Left lung (tissue), 10 donors: ENCODE results near the gene TAF4B. TPM values are rescaled to one million over a fixed set of nuclear protein-coding genes. Genes with fewer than 3 reads are reported as not detected.

ENCODE experiments used
- ATAC-seq: fragments of 200-7000 bp; cut with Tn5 transposase; one replicate; pipeline ENCODE4 v1.9.1; 2020; ENCODE audit warnings: moderate library complexity
- DNase-seq, 4 donors: peaks; one replicate each; pipeline ENCODE4 v3.0.0-alpha.2; 2013 to 2020
- H3K27ac ChIP-seq, 2 donors: fragments of 200-600 bp; sonication (generic) in 1 of 2; one replicate each; pipeline versions ENCODE4 v1.5.0 to v1.8.0; 2020 to 2021
- H3K27me3 ChIP-seq, 2 donors: fragments of 200-600 bp; sonication (generic) in 1 of 2; one replicate each; pipeline versions ENCODE4 v1.5.0 to v1.8.0; 2020 to 2021
- H3K36me3 ChIP-seq, 2 donors: fragments of 200-600 bp; sonication (generic) in 1 of 2; one replicate each; pipeline versions ENCODE4 v1.5.0 to v1.8.0; 2020 to 2021
- H3K4me1 ChIP-seq, 2 donors: fragments of 200-600 bp; one replicate each; pipeline ENCODE4 v1.8.0; 2021
- H3K4me3 ChIP-seq, 2 donors: fragments of 200-600 bp; sonication (generic) in 1 of 2; one replicate each; pipeline versions ENCODE4 v1.5.0 to v1.8.0; 2020 to 2021; ENCODE audit warnings: mild to moderate bottlenecking in 1 of 2
- H3K9me3 ChIP-seq, 2 donors: fragments of 200-600 bp; sonication (generic) in 1 of 2; one replicate each; pipeline versions ENCODE4 v1.5.0 to v1.8.0; 2020 to 2021
- CTCF ChIP-seq, 2 donors: fragments of 200-600 bp; sonication (generic) in 1 of 2; IDR thresholded peaks; one replicate each; pipeline versions ENCODE4 v1.5.0 to v1.8.0; 2021; ENCODE audit warnings: antibody characterized with exemption in 2 of 2
- intact Hi-C, 2 donors: fragments of 100-400 bp; cut with DNase I; formaldehyde crosslinking; loops; one replicate each; pipeline versions ENCODE4 v1.11.2 to v1.14.2; 2022
- polyA plus RNA-seq, 6 donors: library from polyadenylated mRNA; unstranded; fragments of 120-200 nt; gene quantifications; one replicate each; pipeline ENCODE4 v1.2.1, GENCODE V29; 2013; ENCODE audit not compliant: insufficient read length in 6 of 6
- total RNA-seq, 2 donors: library from RNA; stranded (reverse); fragmentation: NEBNext Ultra II Directional; extraction: Animal tissue kit (Norgen Biotek cat#: 25700); gene quantifications; one replicate each; pipeline ENCODE4 v1.2.1, GENCODE V29; 2021
- donor health status: DM: no; HTN: yes; CAD: no.
- donor health status: DM: no; HTN: no; CAD: no.

TAF4B gene
- total and polyA plus RNA-seq, 8 donors: 2.2 to 4.7 (median 4.0) TPM

GRCh38 chr18:26342646-26343045 lies 116.4 kb downstream of the TAF4B start:
- DNase-seq: peak in 1 of 4 donors; percentile 48
- Histone ChIP-seq H3K27ac (no peak overlapping the region), H3K36me3 (no peaks in the 10 kb centered on the region), H3K9me3 (peaks cover 0 to 16% of the 10 kb centered on the region in 2 donors), H3K4me1 (no peaks in the 10 kb centered on the region), H3K27me3 (no peaks in the 10 kb centered on the region), H3K4me3 (no peak overlapping the region)
- ATAC-seq: peak; percentile 22
- intact Hi-C loops: no loop called here
- no peak for TF ChIP-seq CTCF (IDR thresholded peaks at IDR 0.05)

GRCh38 chr18:26350961-26351360 lies 124.7 kb downstream of the TAF4B start:
- no peak for ATAC-seq

GRCh38 chr18:26356045-26356785 lies 130.0 kb downstream of the TAF4B start:
- no peaks in the 10 kb centered on the region for H3K4me1 ChIP-seq
- DNase-seq (no peak), ATAC-seq (no peak)
- H3K27ac ChIP-seq: no peak overlapping the region
- no peaks in the 10 kb centered on the region for H3K27me3 ChIP-seq
- H3K4me3 ChIP-seq: no peak overlapping the region
- no peak for TF ChIP-seq CTCF (IDR thresholded peaks at IDR 0.05)
- intact Hi-C loops: no loop called here
- H3K9me3 ChIP-seq: no peaks in the 10 kb centered on the region
- no peaks in the 10 kb centered on the region for H3K36me3 ChIP-seq

More at GRCh38 chr18:26350961-26351360, 124.7 kb downstream of the TAF4B start:
- no peak for DNase-seq
- no peaks in the 10 kb centered on the region for H3K27me3 ChIP-seq
- intact Hi-C loops: no loop called here
- H3K36me3 ChIP-seq: no peaks in the 10 kb centered on the region
- H3K4me1 ChIP-seq: no peaks in the 10 kb centered on the region
- H3K4me3 ChIP-seq: no peak overlapping the region
- TF ChIP-seq CTCF (IDR thresholded peaks at IDR 0.05): no peak
- no peak overlapping the region for H3K27ac ChIP-seq
- H3K9me3 ChIP-seq: peaks cover 0 to 20% of the 10 kb centered on the region in 2 donors

- no peak for ATAC-seq
- Histone ChIP-seq H3K27me3 (no peaks in the 10 kb centered on the region), H3K4me1 (no peaks in the 10 kb centered on the region), H3K36me3 (no peaks in the 10 kb centered on the region), H3K9me3 (no peaks in the 10 kb centered on the region), H3K4me3 (no peak overlapping the region), H3K27ac (no peak overlapping the region)
- DNase-seq: no peak
- no peak for TF ChIP-seq CTCF (IDR thresholded peaks at IDR 0.05)
- intact Hi-C loops: no loop called here
These were observed 131.7 kb downstream of the TAF4B start for GRCh38 chr18:26357960-26358359.

GRCh38 chr18:26362021-26362420 lies 135.8 kb downstream of the TAF4B start:
- ATAC-seq (no peak), DNase-seq (no peak)
- no peak for TF ChIP-seq CTCF (IDR thresholded peaks at IDR 0.05)
- Histone ChIP-seq H3K4me1 (no peaks in the 10 kb centered on the region), H3K9me3 (no peaks in the 10 kb centered on the region), H3K27ac (no peak overlapping the region), H3K4me3 (no peak overlapping the region), H3K27me3 (no peaks in the 10 kb centered on the region), H3K36me3 (no peaks in the 10 kb centered on the region)
- intact Hi-C loops: no loop called here
